IPS-18a (cell line): ENCODE data around the gene HDAC10.
"Not testable (repeated sequence)": the region's sequence is repeated elsewhere in the genome, so short reads cannot be mapped to it uniquely, and the experiment has no call there.

Source experiments
- H3K27ac ChIP-seq: one replicate; pipeline ENCODE4 v1.5.1; 2013; ENCODE audit warnings: low read length
- H3K27me3 ChIP-seq: one replicate; pipeline ENCODE4 v1.6.1; 2013; ENCODE audit warnings: mild to moderate bottlenecking, low read length; ENCODE audit not compliant: control insufficient read depth, insufficient read depth
- H3K36me3 ChIP-seq: one replicate; pipeline ENCODE4 v1.6.1; 2013; ENCODE audit warnings: low read depth, low read length; ENCODE audit not compliant: control insufficient read depth
- H3K4me1 ChIP-seq: one replicate; pipeline ENCODE4 v1.6.1; 2013; ENCODE audit warnings: low read depth, low read length; ENCODE audit not compliant: control insufficient read depth
- H3K4me3 ChIP-seq: one replicate; pipeline ENCODE4 v1.5.1; 2013; ENCODE audit warnings: low read length
- H3K9ac ChIP-seq: one replicate; pipeline ENCODE4 v1.6.1; 2013; ENCODE audit warnings: mild to moderate bottlenecking, low read length, moderate library complexity
- H3K9me3 ChIP-seq: one replicate; pipeline ENCODE4 v1.6.1; 2013; ENCODE audit warnings: low read depth, low read length; ENCODE audit not compliant: control insufficient read depth

The HDAC10 gene

GRCh38 chr22:50273781-50274180 lies 22.7 kb upstream of the HDAC10 start:
- not testable (repeated sequence) for H3K4me1 ChIP-seq, H3K4me3 ChIP-seq, H3K9me3 ChIP-seq, H3K9ac ChIP-seq, H3K27ac ChIP-seq
- Histone ChIP-seq H3K36me3 (peaks cover 19% of the 10 kb centered on the region), H3K27me3 (peaks cover 36% of the 10 kb centered on the region)

GRCh38 chr22:50273352-50273751 lies 22.3 kb upstream of the HDAC10 start:
- H3K9me3 ChIP-seq, H3K27ac ChIP-seq, H3K4me3 ChIP-seq, H3K9ac ChIP-seq, H3K4me1 ChIP-seq: not testable (repeated sequence)
- Histone ChIP-seq H3K36me3 (peaks cover 18% of the 10 kb centered on the region), H3K27me3 (peaks cover 40% of the 10 kb centered on the region)

GRCh38 chr22:50272044-50272802 lies 21.2 kb upstream of the HDAC10 start:
- Histone ChIP-seq H3K27me3 (peaks cover 43% of the 10 kb centered on the region), H3K27ac (no peak overlapping the region), H3K4me3 (no peak overlapping the region), H3K36me3 (peaks cover 10% of the 10 kb centered on the region), H3K9ac (no peak overlapping the region), H3K9me3 (no peaks in the 10 kb centered on the region), H3K4me1 (peaks cover 8% of the 10 kb centered on the region)

DNA sequence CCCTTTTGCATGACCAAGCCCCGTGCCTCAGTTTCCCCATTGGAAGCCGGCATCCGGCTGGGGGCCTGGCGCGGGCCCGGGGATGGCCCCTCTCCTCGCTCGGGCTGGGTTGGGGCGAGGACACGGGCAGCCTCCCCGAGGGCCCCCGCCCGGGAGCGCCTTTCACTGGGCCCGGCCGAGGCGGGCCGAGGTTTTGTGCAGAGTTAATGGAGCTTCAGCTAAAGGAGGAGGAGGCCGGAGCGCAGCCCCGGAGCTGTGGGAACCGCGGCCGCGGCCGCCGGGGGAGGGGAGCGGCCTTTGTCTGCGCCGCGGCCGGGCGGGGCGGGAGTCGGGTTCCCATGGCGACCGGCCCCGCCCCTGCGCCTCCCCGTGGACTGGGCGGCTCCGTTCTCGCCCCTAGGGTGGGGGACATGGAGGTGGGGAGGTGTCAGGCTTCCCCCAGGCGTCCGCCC lies 20.5 kb upstream of the HDAC10 start:
- Histone ChIP-seq H3K27me3 (peaks cover 43% of the 10 kb centered on the region), H3K36me3 (peaks cover 7% of the 10 kb centered on the region), H3K27ac (no peak overlapping the region), H3K9ac (no peak overlapping the region), H3K9me3 (no peaks in the 10 kb centered on the region), H3K4me1 (peaks cover 8% of the 10 kb centered on the region), H3K4me3 (peak overlapping the region; percentile 44)

GRCh38 chr22:50270666-50271394 lies 19.8 kb upstream of the HDAC10 start:
- no peak overlapping the region for H3K9ac ChIP-seq
- H3K36me3 ChIP-seq = peaks cover 4% of the 10 kb centered on the region
- no peaks in the 10 kb centered on the region for H3K9me3 ChIP-seq
- peaks cover 43% of the 10 kb centered on the region for H3K27me3 ChIP-seq
- H3K27ac ChIP-seq = no peak overlapping the region
- H3K4me1 ChIP-seq = peaks cover 8% of the 10 kb centered on the region
- peak overlapping the region; percentile 54 for H3K4me3 ChIP-seq

DNA sequence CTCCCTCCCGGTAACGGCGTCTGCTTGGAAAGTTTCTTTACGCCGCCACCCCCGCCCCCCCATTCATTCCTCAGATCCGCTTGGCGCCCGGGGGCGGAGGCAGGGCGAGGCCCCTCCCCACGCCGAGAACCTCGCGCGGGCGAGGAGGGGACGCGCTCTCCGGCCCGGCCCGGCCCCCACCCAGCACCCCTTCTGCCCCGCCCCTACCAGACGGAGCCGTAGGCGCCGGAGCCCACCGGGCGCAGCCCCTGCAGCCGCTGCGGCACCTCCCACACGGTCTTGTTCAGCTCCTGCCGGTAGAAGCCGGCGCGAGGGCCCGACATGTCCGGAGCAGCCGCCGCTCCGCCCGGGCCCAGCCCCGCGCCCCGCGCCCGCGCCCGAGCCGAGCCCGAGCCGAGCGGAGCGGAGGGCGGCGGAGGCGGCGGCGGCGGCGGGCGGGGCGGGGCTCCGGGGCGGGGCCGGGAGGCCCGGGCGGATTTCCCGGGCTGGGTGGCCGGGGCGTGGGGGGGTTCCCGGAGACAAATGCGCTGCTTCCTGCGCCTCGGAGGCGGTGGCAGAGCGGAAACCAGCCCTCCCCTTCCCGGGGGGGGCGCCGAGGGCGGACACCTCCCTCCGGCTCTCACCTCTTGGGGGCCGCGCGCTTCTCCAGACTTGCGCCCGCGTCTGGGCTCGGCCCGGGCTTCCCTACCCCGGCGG lies 19.1 kb upstream of the HDAC10 start, which contains the start of gene MAPK11:
MAPK11 (minus strand) TSS at position 411 of the 696 bp plus-strand sequence; CDS start at position 323, 88 bp downstream.
- Histone ChIP-seq H3K9me3 (no peaks in the 10 kb centered on the region), H3K36me3 (peaks cover 2% of the 10 kb centered on the region), H3K4me3 (peak within 1 kb of the TSS; percentile 54), H3K27ac (no peak within 1 kb of the TSS), H3K27me3 (peaks cover 43% of the 10 kb centered on the region), H3K9ac (no peak within 1 kb of the TSS), H3K4me1 (peaks cover 8% of the 10 kb centered on the region)

- Histone ChIP-seq H3K9me3 (no peaks in the 10 kb centered on the region), H3K9ac (no peak overlapping the region), H3K27me3 (peaks cover 43% of the 10 kb centered on the region), H3K36me3 (no peaks in the 10 kb centered on the region), H3K4me3 (peak overlapping the region; percentile 17), H3K27ac (no peak overlapping the region), H3K4me1 (peaks cover 8% of the 10 kb centered on the region)
Observed at GRCh38 chr22:50269573-50269969, 18.5 kb upstream of the HDAC10 start.

DNA sequence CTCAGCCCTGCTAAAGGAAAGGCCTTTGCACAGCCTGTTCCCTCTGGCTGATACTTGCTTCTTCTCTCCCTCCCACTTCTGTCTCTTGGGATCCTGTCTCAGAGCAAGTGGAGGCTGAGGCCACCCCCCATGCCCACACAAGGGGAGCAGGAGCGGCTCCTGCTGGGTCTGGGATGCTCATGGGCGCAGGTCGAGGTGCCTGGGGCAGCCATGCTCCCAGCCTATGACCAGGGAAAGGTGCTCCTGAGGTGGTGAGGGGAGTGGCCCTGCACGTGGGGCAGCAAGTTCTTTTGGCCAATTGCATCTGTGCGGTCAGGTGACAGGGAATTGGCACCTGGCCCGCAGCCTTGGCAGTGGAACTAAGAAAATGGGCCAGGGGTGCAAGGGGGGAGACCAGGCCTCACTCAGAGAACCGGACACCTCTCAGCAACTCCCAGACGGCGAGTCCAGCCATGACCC lies 17.6 kb upstream of the HDAC10 start:
- H3K4me3 ChIP-seq = no peak overlapping the region

GRCh38 chr22:50267591-50268390 lies 16.7 kb upstream of the HDAC10 start:
- Histone ChIP-seq H3K36me3 (no peaks in the 10 kb centered on the region), H3K27ac (no peak overlapping the region), H3K4me1 (peaks cover 8% of the 10 kb centered on the region), H3K27me3 (peaks cover 47% of the 10 kb centered on the region), H3K9ac (no peak overlapping the region), H3K4me3 (no peak overlapping the region), H3K9me3 (no peaks in the 10 kb centered on the region)

More for the DNA sequence above, 17.6 kb upstream of the HDAC10 start:
- Histone ChIP-seq H3K27me3 (peaks cover 43% of the 10 kb centered on the region), H3K9ac (no peak overlapping the region), H3K9me3 (no peaks in the 10 kb centered on the region), H3K4me1 (peaks cover 8% of the 10 kb centered on the region), H3K27ac (no peak overlapping the region), H3K36me3 (no peaks in the 10 kb centered on the region)

- Histone ChIP-seq H3K4me3 (no peak overlapping the region), H3K27ac (no peak overlapping the region), H3K36me3 (no peaks in the 10 kb centered on the region), H3K9me3 (no peaks in the 10 kb centered on the region), H3K27me3 (peaks cover 47% of the 10 kb centered on the region), H3K4me1 (peaks cover under 1% of the 10 kb centered on the region), H3K9ac (no peak overlapping the region)
Observed at GRCh38 chr22:50266994-50267393, 15.9 kb upstream of the HDAC10 start.
